DOHH2 (cell line): ENCODE results near the gene ARHGAP27.

Source experiments
- H3F3A ChIP-seq: fragments of 200-600 bp; sonication (generic), shearing (Covaris generic); 2 replicates; pipeline ENCODE4 v1.6.0; 2016; ENCODE audit warnings: antibody characterized with exemption, mild to moderate bottlenecking; ENCODE audit not compliant: control insufficient read depth, insufficient read depth
- H3K27ac ChIP-seq: fragments of 200-600 bp; sonication (generic); 2 replicates; pipeline ENCODE4 v1.5.1; 2014; ENCODE audit warnings: low read depth, mild to moderate bottlenecking, low read length, moderate library complexity
- H3K27me3 ChIP-seq: fragments of 200-600 bp; sonication (generic); 2 replicates; pipeline ENCODE4 v1.6.1; 2014; ENCODE audit warnings: mild to moderate bottlenecking, low read length, mixed read lengths; ENCODE audit not compliant: control insufficient read depth
- H3K36me3 ChIP-seq: fragments of 200-600 bp; sonication (generic); 2 replicates; pipeline ENCODE4 v1.6.1; 2014; ENCODE audit warnings: mild to moderate bottlenecking, low read length, moderate library complexity, mixed read lengths; ENCODE audit not compliant: control insufficient read depth
- H3K4me1 ChIP-seq: fragments of 200-600 bp; sonication (generic); 2 replicates; pipeline ENCODE4 v1.6.1; 2014; ENCODE audit warnings: mild to moderate bottlenecking, low read length, mixed read lengths; ENCODE audit not compliant: control insufficient read depth
- H3K4me2 ChIP-seq: fragments of 200-600 bp; sonication (generic); 2 replicates; pipeline ENCODE4 v1.6.0; 2014; ENCODE audit warnings: mild to moderate bottlenecking, low read length, moderate library complexity
- H3K4me3 ChIP-seq: fragments of 200-600 bp; sonication (generic); 2 replicates; pipeline ENCODE4 v1.5.1; 2014; ENCODE audit warnings: mild to moderate bottlenecking, low read length, mixed read lengths
- H3K79me2 ChIP-seq: fragments of 200-600 bp; sonication (generic); 2 replicates; pipeline ENCODE4 v1.6.1; 2014; ENCODE audit warnings: mild to moderate bottlenecking, low read length, mixed read lengths; ENCODE audit not compliant: control insufficient read depth
- H3K9me2 ChIP-seq: fragments of 200-600 bp; sonication (generic); replicated peaks from 2 replicates; pipeline ENCODE4 v1.6.1; 2014; ENCODE audit warnings: mild to moderate bottlenecking, low read length, mixed read lengths; ENCODE audit not compliant: control insufficient read depth
- H3K9me3 ChIP-seq: fragments of 200-600 bp; sonication (generic); 2 replicates; pipeline ENCODE4 v1.6.1; 2014; ENCODE audit warnings: antibody characterized with exemption, low read length, mixed read lengths; ENCODE audit not compliant: control insufficient read depth, insufficient read depth
- H4K20me1 ChIP-seq: fragments of 200-600 bp; sonication (generic); 2 replicates; pipeline ENCODE4 v1.6.0; 2014; ENCODE audit warnings: low read depth, mild to moderate bottlenecking, antibody characterized with exemption, low read length, moderate library complexity; ENCODE audit not compliant: control insufficient read depth, insufficient read depth
- EZH2phosphoT487 ChIP-seq: fragments of 200-600 bp; sonication (generic); IDR thresholded peaks from 2 replicates; pipeline ENCODE4 v1.6.1; 2017; ENCODE audit warnings: borderline replicate concordance, mild to moderate bottlenecking, antibody characterized with exemption, low read length, moderate library complexity, mixed read lengths
- TF ChIP-seq, protein P1 (sequence below): fragments of 200-600 bp; sonication (generic); IDR thresholded peaks from one replicate; pipeline ENCODE4 v1.5.1; 2014; ENCODE audit warnings: antibody characterized with exemption, mild to moderate bottlenecking, low read depth, low read length; ENCODE audit not compliant: poor library complexity, severe bottlenecking

The ARHGAP27 gene

DNA sequence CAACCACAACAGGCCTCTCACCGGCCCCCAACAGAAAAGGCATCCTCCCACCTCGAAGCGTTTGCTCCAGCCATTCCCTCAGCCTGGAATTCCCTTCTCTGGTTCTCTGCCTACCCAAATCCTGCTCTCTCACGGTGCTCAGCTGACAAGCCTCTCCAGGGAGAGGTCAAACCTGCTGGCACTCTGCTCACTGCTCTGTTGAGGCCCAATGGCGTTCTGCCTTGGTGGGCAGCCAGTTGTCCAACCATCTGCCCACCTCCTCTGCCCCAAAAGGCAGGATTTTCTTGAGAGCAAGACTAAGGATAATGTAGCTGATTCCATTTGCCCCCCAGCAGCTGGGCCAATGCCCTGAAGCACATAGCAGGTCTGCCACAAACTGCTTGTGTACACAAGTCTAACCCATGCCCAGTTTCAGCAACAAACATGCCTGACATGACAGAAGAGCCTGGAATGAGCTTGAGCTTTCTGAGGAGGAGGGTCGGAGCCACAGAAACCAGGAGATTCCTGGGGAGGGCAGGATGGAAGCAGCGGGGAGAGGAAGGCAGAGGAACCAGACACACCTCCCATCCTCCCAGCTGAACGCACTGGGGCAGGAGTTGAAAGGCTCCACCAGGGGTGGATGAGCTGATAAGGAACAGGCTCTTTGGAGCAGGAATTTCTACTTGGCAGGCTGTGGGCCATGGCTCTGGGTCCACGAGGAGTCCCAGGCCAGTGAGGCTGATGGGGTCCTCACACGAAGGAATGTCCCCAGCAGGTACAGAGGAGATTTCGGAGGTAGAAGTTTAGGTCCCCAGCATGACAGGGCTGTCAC is 23.9 kb downstream of the ARHGAP27 start:
- H3K4me3 ChIP-seq = peak overlapping the region; percentile 90
- H3K27me3 ChIP-seq = no peaks in the 10 kb centered on the region
- H3K36me3 ChIP-seq = peaks cover 26% of the 10 kb centered on the region
- 0 out of 2 replicates have a peak, but pooled peaks cover 3% of the 10 kb centered on the region for H3F3A ChIP-seq
- H3K79me2 ChIP-seq = peaks cover 36% of the 10 kb centered on the region
- H3K4me1 ChIP-seq = peaks cover 77% of the 10 kb centered on the region
- H3K9me2 ChIP-seq = no peaks in the 10 kb centered on the region
- TF ChIP-seq EZH2phosphoT487 = no peak
- TF ChIP-seq, protein P1, sequence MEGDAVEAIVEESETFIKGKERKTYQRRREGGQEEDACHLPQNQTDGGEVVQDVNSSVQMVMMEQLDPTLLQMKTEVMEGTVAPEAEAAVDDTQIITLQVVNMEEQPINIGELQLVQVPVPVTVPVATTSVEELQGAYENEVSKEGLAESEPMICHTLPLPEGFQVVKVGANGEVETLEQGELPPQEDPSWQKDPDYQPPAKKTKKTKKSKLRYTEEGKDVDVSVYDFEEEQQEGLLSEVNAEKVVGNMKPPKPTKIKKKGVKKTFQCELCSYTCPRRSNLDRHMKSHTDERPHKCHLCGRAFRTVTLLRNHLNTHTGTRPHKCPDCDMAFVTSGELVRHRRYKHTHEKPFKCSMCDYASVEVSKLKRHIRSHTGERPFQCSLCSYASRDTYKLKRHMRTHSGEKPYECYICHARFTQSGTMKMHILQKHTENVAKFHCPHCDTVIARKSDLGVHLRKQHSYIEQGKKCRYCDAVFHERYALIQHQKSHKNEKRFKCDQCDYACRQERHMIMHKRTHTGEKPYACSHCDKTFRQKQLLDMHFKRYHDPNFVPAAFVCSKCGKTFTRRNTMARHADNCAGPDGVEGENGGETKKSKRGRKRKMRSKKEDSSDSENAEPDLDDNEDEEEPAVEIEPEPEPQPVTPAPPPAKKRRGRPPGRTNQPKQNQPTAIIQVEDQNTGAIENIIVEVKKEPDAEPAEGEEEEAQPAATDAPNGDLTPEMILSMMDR = no peak
- peak overlapping the region; percentile 98 for H3K4me2 ChIP-seq
- peak overlapping the region; percentile 72; the same call in 1 of the 2 replicates for H3K27ac ChIP-seq
- H3K9me3 ChIP-seq = no peaks in the 10 kb centered on the region
- H4K20me1 ChIP-seq = no peaks in the 10 kb centered on the region; the same call in 1 of the 2 replicates

DNA sequence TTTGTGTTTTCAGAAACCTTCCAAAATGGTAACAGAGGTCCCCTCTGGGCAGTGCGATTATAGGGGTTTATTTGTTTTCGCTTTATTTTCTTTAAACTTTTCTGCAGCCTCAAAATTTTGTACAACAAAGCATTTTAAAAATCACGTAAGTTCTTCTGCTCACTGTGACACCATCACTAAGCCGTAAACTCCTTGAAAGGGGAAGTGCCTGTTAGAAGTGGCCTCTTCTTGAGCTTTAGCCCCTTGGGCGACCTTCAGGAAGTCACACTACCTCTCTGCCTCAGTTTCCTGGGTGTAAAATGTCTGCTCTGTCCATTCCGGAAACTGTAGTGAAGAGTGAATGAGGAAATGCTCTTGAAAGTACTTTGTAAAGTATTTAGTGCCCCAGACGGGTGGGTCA is 26.6 kb downstream of the ARHGAP27 start:
- no peaks in the 10 kb centered on the region; the same call in 1 of the 2 replicates for H4K20me1 ChIP-seq
- no peaks in the 10 kb centered on the region for H3K9me2 ChIP-seq
- peaks cover 61% of the 10 kb centered on the region for H3K4me1 ChIP-seq
- no peak for TF ChIP-seq EZH2phosphoT487
- TF ChIP-seq, protein P1 = no peak
- 0 out of 2 replicates have a peak, but pooled peaks cover 3% of the 10 kb centered on the region for H3F3A ChIP-seq
- no peak overlapping the region for H3K4me3 ChIP-seq
- H3K79me2 ChIP-seq = peaks cover 36% of the 10 kb centered on the region
- H3K27ac ChIP-seq = no peak overlapping the region
- H3K9me3 ChIP-seq = no peaks in the 10 kb centered on the region
- peak overlapping the region; percentile 29; the same call in 1 of the 2 replicates for H3K4me2 ChIP-seq
- no peaks in the 10 kb centered on the region for H3K27me3 ChIP-seq
- H3K36me3 ChIP-seq = peaks cover 48% of the 10 kb centered on the region

DNA sequence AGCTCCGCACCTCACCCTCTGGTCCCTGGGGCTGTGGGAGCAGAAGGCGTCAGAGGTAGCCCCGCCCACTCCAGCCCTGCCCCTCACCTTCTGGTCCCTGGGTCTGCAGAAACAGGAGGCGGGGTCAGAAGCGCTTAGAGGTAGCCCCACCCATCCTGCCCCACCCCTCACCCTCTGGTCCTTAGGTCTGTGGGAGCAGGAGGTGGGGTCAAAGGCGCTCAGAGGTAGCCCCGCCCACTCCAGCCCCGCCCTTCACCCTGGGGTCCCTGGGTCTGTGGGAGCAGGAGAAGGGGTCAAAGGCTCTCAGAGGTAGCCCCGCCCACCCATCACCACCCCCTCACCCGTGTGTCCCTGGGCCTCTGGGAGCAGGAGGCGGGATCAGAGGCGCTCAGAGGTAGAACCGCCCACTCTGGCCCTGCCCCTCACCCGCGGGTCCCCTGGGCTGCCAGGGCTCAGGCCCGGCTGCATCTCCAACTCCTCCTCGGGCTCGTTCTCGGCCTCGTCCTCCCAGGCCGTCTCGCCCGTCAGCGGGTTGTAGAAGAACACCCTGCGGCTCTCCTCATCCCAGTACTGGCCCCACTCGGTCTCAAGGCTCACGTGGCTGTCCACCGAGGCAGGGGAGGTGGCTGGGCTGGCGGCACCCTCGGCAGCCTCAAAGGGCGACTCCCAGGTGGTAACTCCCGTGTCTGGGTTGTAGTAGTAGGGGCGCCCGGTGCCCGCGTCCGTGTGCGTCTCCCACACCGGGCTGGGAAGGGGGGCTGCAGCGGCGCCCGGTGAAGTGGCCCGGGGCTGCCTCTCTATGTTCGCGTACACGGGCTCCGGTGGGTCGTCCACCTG is 27.2 kb downstream of the ARHGAP27 start:
- Histone ChIP-seq H3F3A (0 out of 2 replicates have a peak, but pooled peaks cover 3% of the 10 kb centered on the region), H3K4me1 (peaks cover 55% of the 10 kb centered on the region), H3K27ac (no peak overlapping the region), H3K27me3 (no peaks in the 10 kb centered on the region), H3K9me2 (no peaks in the 10 kb centered on the region), H4K20me1 (no peaks in the 10 kb centered on the region; the same call in 1 of the 2 replicates), H3K4me3 (no peak overlapping the region), H3K4me2 (no peak overlapping the region), H3K9me3 (no peaks in the 10 kb centered on the region), H3K36me3 (peaks cover 53% of the 10 kb centered on the region), H3K79me2 (peaks cover 36% of the 10 kb centered on the region)
- TF ChIP-seq EZH2phosphoT487 = no peak
- TF ChIP-seq, protein P1 = no peak
